ENCODE measurements around the gene MARCHF5. TPM values are rescaled to one million over a fixed set of nuclear protein-coding genes. Genes with fewer than 3 reads are reported as not detected.

The MARCHF5 gene
- total RNA-seq, 4 donors from 2014 or later: 13.0 to 24.4 (median 15.4) TPM

DNA sequence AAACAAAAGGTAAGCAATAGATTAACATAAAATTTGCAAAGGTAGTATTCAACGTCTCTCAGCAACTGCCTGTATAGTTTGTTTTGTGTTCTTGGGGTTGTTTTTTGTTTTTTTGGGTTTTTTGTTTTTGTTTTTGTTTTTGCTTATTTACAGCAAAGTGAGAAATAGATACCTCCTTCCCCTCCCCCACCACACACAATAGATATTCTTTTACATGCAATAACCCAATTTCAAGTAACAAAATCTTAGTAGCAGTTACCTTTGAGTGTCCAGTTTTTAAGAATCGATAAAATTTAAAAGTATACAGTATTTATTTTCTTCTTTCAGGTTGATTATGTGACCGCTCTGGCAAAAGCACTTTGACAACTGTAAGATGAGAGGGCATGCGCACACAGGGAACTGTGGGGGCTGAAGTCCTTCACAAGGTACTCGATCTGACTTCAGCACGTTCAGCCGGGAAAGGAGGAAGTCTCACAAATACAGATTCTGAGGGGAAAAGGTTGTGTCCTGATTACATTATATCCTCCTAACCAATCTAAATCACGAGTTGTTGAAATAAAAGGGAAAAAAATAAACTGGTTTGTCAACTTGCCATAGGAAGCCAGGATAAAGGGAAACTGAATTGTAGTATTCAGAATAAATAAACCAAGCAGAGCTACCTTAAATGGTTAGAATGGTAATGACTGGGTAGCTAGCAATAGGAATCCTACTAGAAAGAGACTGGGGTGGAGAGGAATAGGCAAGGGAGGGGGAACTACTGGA lies 47.9 kb upstream of the MARCHF5 start:
- intact Hi-C loops (cut with DNase I; ENCODE audit: low total_unique reads): loop anchor here (5.0 kb wide), 2 partner anchors 141 to 604 kb away; partner anchors contain the start of gene EXOC6
- TF ChIP-seq, protein P1, sequence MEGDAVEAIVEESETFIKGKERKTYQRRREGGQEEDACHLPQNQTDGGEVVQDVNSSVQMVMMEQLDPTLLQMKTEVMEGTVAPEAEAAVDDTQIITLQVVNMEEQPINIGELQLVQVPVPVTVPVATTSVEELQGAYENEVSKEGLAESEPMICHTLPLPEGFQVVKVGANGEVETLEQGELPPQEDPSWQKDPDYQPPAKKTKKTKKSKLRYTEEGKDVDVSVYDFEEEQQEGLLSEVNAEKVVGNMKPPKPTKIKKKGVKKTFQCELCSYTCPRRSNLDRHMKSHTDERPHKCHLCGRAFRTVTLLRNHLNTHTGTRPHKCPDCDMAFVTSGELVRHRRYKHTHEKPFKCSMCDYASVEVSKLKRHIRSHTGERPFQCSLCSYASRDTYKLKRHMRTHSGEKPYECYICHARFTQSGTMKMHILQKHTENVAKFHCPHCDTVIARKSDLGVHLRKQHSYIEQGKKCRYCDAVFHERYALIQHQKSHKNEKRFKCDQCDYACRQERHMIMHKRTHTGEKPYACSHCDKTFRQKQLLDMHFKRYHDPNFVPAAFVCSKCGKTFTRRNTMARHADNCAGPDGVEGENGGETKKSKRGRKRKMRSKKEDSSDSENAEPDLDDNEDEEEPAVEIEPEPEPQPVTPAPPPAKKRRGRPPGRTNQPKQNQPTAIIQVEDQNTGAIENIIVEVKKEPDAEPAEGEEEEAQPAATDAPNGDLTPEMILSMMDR (IDR thresholded peaks at IDR 0.05 in 4 of 5, conservative IDR thresholded peaks at IDR 0.05 in 1 of 5): no peak
- TF ChIP-seq POLR2A (IDR thresholded peaks at IDR 0.05): no peak
- Histone ChIP-seq H3K36me3 (no peaks in the 10 kb centered on the region), H3K4me3 (peak overlapping the region; percentile 76 to 80 (median 78)), H3K27ac (peak overlapping the region; percentile 89 to 95 (median 94)), H3K4me1 (peaks cover 31 to 38% of the 10 kb centered on the region in 2 donors), H3K27me3 (no peaks in the 10 kb centered on the region), H3K9me3 (no peaks in the 10 kb centered on the region)
- in situ Hi-C loops (cut with MboI; ENCODE audit: low sequenced_read_pairs in 4 of 4): no loop called here
- peak; percentile 69 to 76 for DNase-seq
- ATAC-seq: peak; percentile 50 to 57

DNA sequence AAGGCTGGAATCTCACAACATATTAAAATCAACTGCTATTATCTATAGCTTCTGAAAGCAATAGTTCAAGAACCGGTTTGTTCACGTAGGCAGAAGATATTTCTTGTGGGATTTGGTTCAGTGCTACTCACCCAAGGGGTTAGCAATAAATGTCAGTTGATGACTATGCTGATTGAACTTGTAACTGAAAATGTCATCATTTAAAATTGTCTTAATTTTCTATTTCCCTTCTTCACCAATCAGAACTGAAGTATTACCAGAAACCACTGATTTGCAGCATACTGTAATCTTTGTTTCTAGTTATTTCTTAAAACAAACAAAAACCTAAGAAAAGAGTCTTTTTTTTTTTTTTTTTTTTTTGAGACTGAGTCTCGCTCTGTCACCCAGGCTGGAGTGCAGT lies 46.2 kb upstream of the MARCHF5 start:
- ATAC-seq (no peak), DNase-seq (no peak)
- Histone ChIP-seq H3K9me3 (no peaks in the 10 kb centered on the region), H3K4me3 (no peak overlapping the region), H3K36me3 (no peaks in the 10 kb centered on the region), H3K4me1 (peaks cover 18 to 26% of the 10 kb centered on the region in 2 donors), H3K27me3 (no peaks in the 10 kb centered on the region), H3K27ac (no peak overlapping the region)
- TF ChIP-seq, protein P1 (IDR thresholded peaks at IDR 0.05 in 4 of 5, conservative IDR thresholded peaks at IDR 0.05 in 1 of 5): no peak
- TF ChIP-seq POLR2A (IDR thresholded peaks at IDR 0.05): no peak
- in situ Hi-C loops (cut with MboI; ENCODE audit: low sequenced_read_pairs in 4 of 4) (no loop called here), intact Hi-C loops (cut with DNase I; ENCODE audit: low total_unique reads) (loop anchor here (5.0 kb wide), 2 partner anchors 142 to 603 kb away; partner anchors contain the start of gene EXOC6)

DNA sequence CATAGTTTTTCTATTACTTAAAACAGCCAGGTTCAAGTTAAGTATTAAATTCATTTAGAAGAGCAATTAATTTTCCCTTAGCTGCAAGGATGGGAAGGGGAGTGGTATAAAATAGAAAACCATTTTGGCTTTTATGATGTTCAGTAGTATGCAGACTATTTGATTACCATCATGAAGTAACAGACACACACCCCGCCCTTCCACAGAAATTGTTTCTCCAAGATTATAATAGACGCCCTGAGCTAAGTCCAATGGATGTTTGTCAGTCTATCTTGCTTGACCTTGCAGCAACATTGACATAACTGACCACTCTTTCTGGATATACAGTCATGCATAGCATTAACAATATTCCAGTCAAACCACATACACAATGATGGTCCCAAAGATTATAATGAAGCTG lies 42.4 kb upstream of the MARCHF5 start:
- Histone ChIP-seq H3K27me3 (no peaks in the 10 kb centered on the region), H3K4me1 (peaks cover 2 to 5% of the 10 kb centered on the region in 2 donors), H3K36me3 (no peaks in the 10 kb centered on the region), H3K27ac (no peak overlapping the region), H3K9me3 (no peaks in the 10 kb centered on the region), H3K4me3 (no peak overlapping the region)
- no peak for ATAC-seq
- in situ Hi-C loops (cut with MboI; ENCODE audit: low sequenced_read_pairs in 4 of 4): no loop called here
- no peak for DNase-seq
- intact Hi-C loops (cut with DNase I; ENCODE audit: low total_unique reads): no loop called here
- TF ChIP-seq, protein P1 (IDR thresholded peaks at IDR 0.05 in 4 of 5, conservative IDR thresholded peaks at IDR 0.05 in 1 of 5): no peak
- no peak for TF ChIP-seq POLR2A (IDR thresholded peaks at IDR 0.05)

DNA sequence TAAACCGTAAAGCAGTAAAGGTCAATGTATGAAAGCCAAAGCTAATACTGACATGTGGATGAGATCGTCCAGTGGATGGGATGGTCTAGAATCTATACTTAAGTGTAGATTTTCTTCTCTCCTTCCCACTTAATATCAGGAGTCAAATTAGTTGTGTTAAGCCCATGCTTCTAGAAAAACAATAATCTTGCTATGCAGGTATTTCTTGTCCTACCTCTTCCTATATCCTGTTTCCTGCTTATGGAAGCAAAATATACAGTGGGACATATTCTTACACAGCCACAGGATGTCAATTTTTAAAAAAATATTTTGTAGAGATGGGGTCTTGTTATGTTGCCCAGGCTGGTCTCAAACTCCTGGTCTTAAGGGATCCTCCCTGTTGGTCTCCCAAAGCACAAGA lies 27.6 kb upstream of the MARCHF5 start:
- in situ Hi-C loops (cut with MboI; ENCODE audit: low sequenced_read_pairs in 4 of 4): no loop called here
- ATAC-seq: no peak
- TF ChIP-seq, protein P1 (IDR thresholded peaks at IDR 0.05 in 4 of 5, conservative IDR thresholded peaks at IDR 0.05 in 1 of 5): no peak
- TF ChIP-seq POLR2A (IDR thresholded peaks at IDR 0.05): no peak

More for the DNA sequence above, 27.6 kb upstream of the MARCHF5 start:
- DNase-seq: no peak
- Histone ChIP-seq H3K27ac (no peak overlapping the region), H3K4me1 (no peaks in the 10 kb centered on the region), H3K9me3 (no peaks in the 10 kb centered on the region), H3K4me3 (no peak overlapping the region), H3K27me3 (no peaks in the 10 kb centered on the region), H3K36me3 (no peaks in the 10 kb centered on the region)
- intact Hi-C loops (cut with DNase I; ENCODE audit: low total_unique reads): no loop called here

Data from gastrocnemius medialis (tissue), 4 donors.